GM12875 (cell line): ENCODE measurements around the gene PPP1R12B.
"Not testable (repeated sequence)": the region's sequence is repeated elsewhere in the genome, so short reads cannot be mapped to it uniquely, and the experiment has no call there.

ENCODE experiments used
- H3K4me3 ChIP-seq: one replicate; pipeline ENCODE4 v1.5.1; 2011; ENCODE audit warnings: low read depth, low read length, control low read depth
- TF ChIP-seq, protein P1 (sequence below): IDR thresholded peaks from 2 replicates; pipeline ENCODE4 v1.5.1; 2011; ENCODE audit warnings: low read depth, mild to moderate bottlenecking, control low read depth, inconsistent platforms, low read length, moderate library complexity, borderline replicate concordance; ENCODE audit not compliant: insufficient read depth

Gene PPP1R12B

DNA sequence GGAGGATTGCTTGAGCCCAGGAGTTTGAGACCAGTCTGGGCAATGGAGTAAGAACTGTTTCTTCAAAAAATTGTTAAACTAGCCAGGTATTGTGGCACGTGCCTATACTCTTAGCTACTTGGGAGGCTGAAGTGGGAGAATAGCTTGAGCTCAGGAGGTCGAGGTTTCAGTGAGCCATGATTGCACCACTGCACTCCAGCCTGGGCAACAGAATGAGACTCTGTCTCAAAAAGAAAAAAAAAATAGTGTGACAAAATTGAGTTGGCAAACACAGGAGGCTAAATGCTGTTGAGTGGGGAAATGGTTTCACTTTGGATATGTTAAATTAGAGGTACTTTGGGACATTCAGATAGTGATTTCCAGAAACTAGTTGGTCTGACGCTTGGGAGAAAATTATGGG is 197.9 kb downstream of the PPP1R12B start:
- not testable (repeated sequence) for H3K4me3 ChIP-seq

DNA sequence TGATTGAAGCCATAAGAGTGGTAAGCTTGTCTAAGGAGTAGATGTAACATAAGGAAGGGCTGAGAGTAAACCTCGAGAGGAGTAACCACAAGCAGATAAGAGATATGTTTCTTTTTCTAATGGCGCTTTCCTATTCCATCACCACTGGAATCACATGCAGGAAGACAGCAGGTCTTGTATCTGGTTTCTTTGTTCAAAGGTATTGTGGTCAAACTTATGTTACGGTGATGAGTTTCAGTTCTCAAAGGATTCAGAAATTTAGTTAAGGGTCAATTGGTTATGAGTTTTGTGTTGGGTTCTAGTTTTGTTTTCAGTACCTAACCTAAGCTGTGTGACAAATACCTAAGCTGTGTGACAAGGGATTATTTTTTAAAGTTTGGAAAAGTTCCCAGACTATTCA is 198.3 kb downstream of the PPP1R12B start:
- not testable (repeated sequence) for H3K4me3 ChIP-seq

DNA sequence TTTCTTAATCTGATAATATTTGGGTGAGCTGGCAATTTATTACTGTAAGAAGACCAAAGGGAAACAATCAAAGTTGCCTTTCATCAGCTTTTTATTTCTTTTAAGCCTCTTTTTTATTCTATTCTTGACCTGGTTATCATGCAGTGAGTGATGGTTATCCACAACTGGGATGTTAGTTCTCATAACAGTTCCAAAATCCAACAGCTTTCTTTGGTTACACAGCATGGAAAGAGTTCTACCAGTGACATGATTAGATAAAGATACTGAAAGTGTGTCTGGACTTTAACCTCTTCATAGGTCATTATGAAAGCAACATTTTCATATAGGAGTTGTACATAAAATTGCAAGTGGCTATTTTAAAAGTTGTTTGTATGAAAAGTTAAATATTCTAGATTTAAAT is 198.7 kb downstream of the PPP1R12B start:
- H3K4me3 ChIP-seq, result no peak overlapping the region
- TF ChIP-seq, protein P1, sequence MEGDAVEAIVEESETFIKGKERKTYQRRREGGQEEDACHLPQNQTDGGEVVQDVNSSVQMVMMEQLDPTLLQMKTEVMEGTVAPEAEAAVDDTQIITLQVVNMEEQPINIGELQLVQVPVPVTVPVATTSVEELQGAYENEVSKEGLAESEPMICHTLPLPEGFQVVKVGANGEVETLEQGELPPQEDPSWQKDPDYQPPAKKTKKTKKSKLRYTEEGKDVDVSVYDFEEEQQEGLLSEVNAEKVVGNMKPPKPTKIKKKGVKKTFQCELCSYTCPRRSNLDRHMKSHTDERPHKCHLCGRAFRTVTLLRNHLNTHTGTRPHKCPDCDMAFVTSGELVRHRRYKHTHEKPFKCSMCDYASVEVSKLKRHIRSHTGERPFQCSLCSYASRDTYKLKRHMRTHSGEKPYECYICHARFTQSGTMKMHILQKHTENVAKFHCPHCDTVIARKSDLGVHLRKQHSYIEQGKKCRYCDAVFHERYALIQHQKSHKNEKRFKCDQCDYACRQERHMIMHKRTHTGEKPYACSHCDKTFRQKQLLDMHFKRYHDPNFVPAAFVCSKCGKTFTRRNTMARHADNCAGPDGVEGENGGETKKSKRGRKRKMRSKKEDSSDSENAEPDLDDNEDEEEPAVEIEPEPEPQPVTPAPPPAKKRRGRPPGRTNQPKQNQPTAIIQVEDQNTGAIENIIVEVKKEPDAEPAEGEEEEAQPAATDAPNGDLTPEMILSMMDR, result no peak

DNA sequence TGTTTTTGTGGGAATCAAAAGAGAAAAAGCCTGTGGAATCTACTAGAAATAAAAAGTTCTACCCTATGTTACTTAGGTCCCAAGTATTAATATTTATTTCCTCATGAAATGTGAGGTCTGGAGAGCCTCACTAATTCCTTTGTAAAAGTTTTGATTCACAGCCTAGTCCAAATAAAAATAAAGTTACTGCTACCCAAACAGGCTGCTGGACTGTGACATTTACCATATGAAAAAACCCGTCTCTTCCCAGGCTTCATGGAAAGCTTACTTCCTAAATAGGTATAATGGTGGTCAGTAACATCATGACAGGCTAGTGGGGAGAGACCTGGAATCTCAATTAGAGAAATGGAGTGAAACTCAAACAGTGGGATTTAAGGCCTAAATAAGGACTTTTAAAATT is 201.6 kb downstream of the PPP1R12B start:
- H3K4me3 ChIP-seq, result not testable (repeated sequence)

DNA sequence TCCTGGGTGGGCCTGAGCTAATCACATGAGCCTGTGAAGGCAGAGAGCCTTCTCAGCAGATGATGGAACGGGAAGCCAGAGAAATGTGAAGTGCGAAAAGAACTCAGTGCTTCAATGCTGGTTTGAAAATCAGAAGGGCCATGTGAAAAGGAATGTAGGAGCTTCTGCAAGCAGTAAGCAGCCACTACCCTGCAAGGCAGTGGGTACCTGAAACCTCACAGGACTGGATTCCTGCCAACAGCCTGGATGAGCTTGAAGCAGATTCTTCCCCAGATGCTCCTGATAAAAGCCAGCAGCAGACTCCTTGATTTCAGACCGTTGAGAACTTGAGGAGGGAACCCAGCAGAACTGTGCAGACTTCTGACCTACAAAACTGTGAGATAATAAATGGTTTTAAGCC is 203.2 kb downstream of the PPP1R12B start:
- no peak overlapping the region for H3K4me3 ChIP-seq
- TF ChIP-seq, protein P1, result no peak

DNA sequence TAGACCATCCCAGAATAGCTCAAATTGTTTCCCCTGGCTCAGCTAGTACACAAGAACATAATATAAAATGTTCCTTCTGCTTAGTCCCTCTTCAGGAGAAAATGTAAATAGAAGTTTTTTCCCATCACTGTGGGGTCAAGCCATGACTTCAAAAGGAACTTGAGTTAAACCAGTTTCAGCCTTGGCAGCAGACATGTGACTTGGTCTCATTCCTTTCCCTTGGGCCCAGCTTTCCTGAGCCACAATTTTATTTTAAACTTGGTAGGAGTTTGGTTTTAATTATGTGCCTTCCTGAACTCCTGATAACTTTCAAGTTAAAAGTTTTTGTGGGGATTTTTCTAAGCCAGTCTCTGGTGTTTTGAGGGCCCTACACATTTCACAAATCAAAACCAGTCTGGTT is 204.1 kb downstream of the PPP1R12B start:
- H3K4me3 ChIP-seq, result not testable (repeated sequence)

DNA sequence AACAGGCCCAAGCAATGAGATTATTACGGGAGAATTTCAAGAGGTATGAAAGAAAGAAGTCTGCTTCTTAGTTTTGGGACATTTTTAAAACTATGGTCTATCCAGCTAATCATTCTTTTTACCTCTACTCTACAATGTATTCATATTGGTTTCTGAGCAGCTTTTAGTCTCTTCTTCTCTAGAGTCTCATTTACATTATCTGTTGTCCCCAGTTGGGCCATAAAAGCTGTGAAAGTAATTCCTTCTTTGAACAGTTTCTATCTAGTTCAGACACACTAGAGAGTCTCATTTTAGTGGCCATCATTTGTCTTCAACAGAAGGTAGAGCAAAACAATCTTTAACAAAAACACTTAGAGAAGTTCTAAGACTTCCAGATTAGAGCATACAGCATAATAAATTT is 204.6 kb downstream of the PPP1R12B start:
- not testable (repeated sequence) for H3K4me3 ChIP-seq

DNA sequence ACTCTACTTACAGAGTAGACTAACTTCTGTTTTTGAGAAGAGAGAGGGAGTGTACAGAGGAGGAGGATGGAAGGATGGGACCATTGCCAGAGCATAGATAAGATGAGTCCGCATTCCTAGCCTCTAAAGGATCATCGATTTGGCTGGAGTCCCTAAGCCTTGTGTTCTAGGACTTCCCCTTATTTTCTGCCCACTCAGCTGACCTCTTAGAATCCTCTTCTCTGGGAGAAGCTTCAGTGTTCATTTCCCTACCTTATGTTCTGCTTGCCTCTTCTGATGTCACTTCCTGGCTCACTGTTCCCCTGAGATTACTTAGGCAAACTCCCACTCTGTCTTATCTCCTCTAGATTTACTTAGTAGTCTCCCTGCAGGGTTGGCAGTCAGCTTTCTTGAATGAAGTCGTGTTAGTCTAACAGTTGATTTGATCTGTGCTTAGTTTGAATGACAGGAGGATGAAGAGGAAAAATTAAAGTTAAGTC is 205.1 kb downstream of the PPP1R12B start:
- TF ChIP-seq, protein P1, result no peak
- H3K4me3 ChIP-seq, result no peak overlapping the region

DNA sequence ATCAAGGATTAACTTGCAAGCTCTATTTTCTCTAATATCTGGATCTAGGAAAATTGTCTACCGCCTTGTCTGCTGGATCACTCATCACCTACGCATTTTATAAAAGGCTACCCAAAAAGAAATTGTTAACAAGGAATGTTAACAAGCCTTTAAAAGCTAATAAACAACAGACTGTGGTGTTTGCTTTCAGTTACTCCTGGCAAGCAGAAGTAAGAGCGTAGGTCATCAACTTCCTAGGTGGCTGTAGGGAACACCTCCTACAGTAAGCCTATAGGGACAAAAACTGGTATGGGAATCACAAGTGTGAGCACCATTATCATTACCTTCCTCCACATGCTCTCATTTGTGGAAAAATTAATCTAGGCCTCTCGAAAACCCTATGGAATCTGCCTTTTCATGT is 206.1 kb downstream of the PPP1R12B start:
- not testable (repeated sequence) for H3K4me3 ChIP-seq

DNA sequence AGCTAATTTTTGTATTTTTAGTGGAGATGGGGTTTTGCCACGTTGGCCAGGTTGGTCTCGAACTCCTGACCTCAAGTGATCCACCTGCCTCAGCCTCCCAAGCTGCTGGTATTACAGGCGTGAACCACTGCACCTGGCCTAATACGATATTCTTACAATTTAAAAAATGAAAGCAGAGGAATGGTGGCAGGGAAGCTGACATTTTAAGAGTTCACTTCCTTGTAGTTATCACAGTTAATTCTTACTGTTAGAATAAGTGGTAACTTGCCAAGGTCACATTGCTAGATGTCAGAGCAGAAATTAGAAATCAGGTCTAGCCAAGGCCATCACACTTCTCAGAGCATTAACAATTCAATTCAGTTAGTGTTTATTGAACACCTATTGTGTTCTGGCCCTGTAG is 207.5 kb downstream of the PPP1R12B start:
- H3K4me3 ChIP-seq, result not testable (repeated sequence)

DNA sequence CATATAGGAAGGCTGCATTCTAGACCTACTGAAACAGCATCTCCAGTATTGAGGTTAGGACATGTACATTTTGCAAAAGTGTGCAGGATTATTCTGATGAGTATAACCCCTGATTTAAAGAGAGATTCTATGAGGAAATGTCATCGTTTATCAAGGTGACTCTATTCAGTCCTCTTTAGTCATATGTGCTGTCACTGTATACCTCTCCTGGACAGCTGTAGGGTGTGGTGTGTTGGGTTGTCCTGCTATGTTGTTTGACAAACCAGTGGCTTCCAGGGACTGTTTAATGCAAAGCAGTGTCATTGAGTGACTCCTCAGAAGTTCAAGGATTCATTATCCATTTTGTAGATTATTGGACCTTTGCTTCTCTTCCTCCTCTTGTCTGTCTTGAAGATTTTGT is 209.2 kb downstream of the PPP1R12B start:
- not testable (repeated sequence) for H3K4me3 ChIP-seq

DNA sequence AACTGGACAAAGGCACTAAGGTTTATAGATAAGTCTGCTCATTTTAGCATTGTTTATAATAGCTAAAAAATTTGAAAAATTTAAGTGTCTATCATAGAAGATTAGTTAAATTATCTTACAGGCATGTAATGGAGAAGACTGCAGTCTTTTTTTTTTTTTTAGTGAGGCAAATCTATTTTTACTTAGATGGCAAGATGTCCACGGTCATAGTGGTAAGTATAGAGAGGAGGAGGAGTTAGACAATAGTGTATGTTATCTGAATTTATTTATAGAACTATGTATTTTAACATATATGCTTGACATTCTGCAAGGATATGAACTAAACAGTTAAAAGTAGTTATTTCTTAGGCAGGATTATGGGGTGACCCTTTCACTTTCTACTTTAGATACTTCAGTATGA is 212.7 kb downstream of the PPP1R12B start:
- no peak overlapping the region for H3K4me3 ChIP-seq
- TF ChIP-seq, protein P1, result no peak
